ACC112 (cell line): ENCODE measurements around the gene AK5.

Experiments used
- H2AFZ ChIP-seq: fragments of 200-600 bp; sonication (generic); one replicate; pipeline ENCODE4 v1.6.0; 2017; ENCODE audit warnings: antibody characterized with exemption, low read length; ENCODE audit not compliant: unreplicated experiment
- H3K27ac ChIP-seq: fragments of 200-600 bp; sonication (generic); 2 replicates; pipeline ENCODE4 v1.5.1; 2014; ENCODE audit warnings: low read depth, mild to moderate bottlenecking, antibody characterized with exemption, low read length, moderate library complexity
- H3K27me3 ChIP-seq: fragments of 200-600 bp; sonication (generic); 2 replicates; pipeline ENCODE4 v1.6.1; 2014; ENCODE audit warnings: mild to moderate bottlenecking, antibody characterized with exemption, low read length, moderate library complexity, mixed read lengths; ENCODE audit not compliant: insufficient read depth
- H3K36me3 ChIP-seq: fragments of 200-600 bp; sonication (generic); 2 replicates; pipeline ENCODE4 v1.6.1; 2016; ENCODE audit warnings: mild to moderate bottlenecking, antibody characterized with exemption, low read length, moderate library complexity, mixed read lengths; ENCODE audit not compliant: insufficient read depth
- H3K4me1 ChIP-seq: fragments of 200-600 bp; sonication (generic); one replicate; pipeline ENCODE4 v1.6.1; 2016; ENCODE audit warnings: low read length, mixed read lengths; ENCODE audit not compliant: insufficient read depth, unreplicated experiment, control insufficient read depth
- H3K4me3 ChIP-seq: fragments of 200-600 bp; sonication (generic); 2 replicates; pipeline ENCODE4 v1.5.1; 2014; ENCODE audit warnings: mild to moderate bottlenecking, low read depth, low read length
- H3K79me2 ChIP-seq: fragments of 200-600 bp; sonication (generic); one replicate; pipeline ENCODE4 v1.6.0; 2016; ENCODE audit warnings: low read length; ENCODE audit not compliant: control insufficient read depth, unreplicated experiment, insufficient read depth

AK5 gene

GRCh38 chr1:77375990-77376389, 94.2 kb downstream of the AK5 start:
- H3K27me3 ChIP-seq: no peaks in the 10 kb centered on the region
- no peaks in the 10 kb centered on the region for H3K36me3 ChIP-seq
- H3K27ac ChIP-seq: no peak overlapping the region
- H2AFZ ChIP-seq: no peak overlapping the region
- peaks cover 15% of the 10 kb centered on the region for H3K4me1 ChIP-seq
- no peak overlapping the region for H3K4me3 ChIP-seq
- H3K79me2 ChIP-seq: no peaks in the 10 kb centered on the region

GRCh38 chr1:77378723-77379535, 97.1 kb downstream of the AK5 start:
- H3K4me1 ChIP-seq: no peaks in the 10 kb centered on the region
- no peak overlapping the region for H2AFZ ChIP-seq
- H3K36me3 ChIP-seq: no peaks in the 10 kb centered on the region
- H3K4me3 ChIP-seq: no peak overlapping the region
- no peaks in the 10 kb centered on the region for H3K79me2 ChIP-seq
- H3K27me3 ChIP-seq: no peaks in the 10 kb centered on the region
- H3K27ac ChIP-seq: no peak overlapping the region

- no peaks in the 10 kb centered on the region for H3K4me1 ChIP-seq
- H3K27ac ChIP-seq: no peak overlapping the region
- H3K79me2 ChIP-seq: no peaks in the 10 kb centered on the region
- H3K36me3 ChIP-seq: no peaks in the 10 kb centered on the region
- H3K27me3 ChIP-seq: no peaks in the 10 kb centered on the region
- no peak overlapping the region for H2AFZ ChIP-seq
- H3K4me3 ChIP-seq: no peak overlapping the region
Measured at GRCh38 chr1:77382366-77382765, 100.5 kb downstream of the AK5 start.

GRCh38 chr1:77383236-77383635, 101.4 kb downstream of the AK5 start:
- Histone ChIP-seq H3K36me3 (no peaks in the 10 kb centered on the region), H3K4me1 (no peaks in the 10 kb centered on the region), H3K27me3 (no peaks in the 10 kb centered on the region), H3K4me3 (no peak overlapping the region), H3K79me2 (no peaks in the 10 kb centered on the region), H2AFZ (no peak overlapping the region), H3K27ac (no peak overlapping the region)

- Histone ChIP-seq H3K27ac (no peak overlapping the region), H3K79me2 (no peaks in the 10 kb centered on the region), H2AFZ (no peak overlapping the region), H3K4me3 (no peak overlapping the region), H3K36me3 (no peaks in the 10 kb centered on the region), H3K27me3 (no peaks in the 10 kb centered on the region), H3K4me1 (no peaks in the 10 kb centered on the region)
Measured at GRCh38 chr1:77385551-77385950, 103.7 kb downstream of the AK5 start.

GRCh38 chr1:77386276-77386675, 104.5 kb downstream of the AK5 start:
- H3K27ac ChIP-seq: no peak overlapping the region
- no peaks in the 10 kb centered on the region for H3K4me1 ChIP-seq
- H3K4me3 ChIP-seq: no peak overlapping the region
- no peaks in the 10 kb centered on the region for H3K36me3 ChIP-seq
- no peak overlapping the region for H2AFZ ChIP-seq
- no peaks in the 10 kb centered on the region for H3K79me2 ChIP-seq
- H3K27me3 ChIP-seq: no peaks in the 10 kb centered on the region

- Histone ChIP-seq H2AFZ (no peak overlapping the region), H3K4me3 (no peak overlapping the region), H3K27me3 (no peaks in the 10 kb centered on the region), H3K36me3 (no peaks in the 10 kb centered on the region), H3K27ac (no peak overlapping the region), H3K79me2 (no peaks in the 10 kb centered on the region), H3K4me1 (no peaks in the 10 kb centered on the region)
Measured at GRCh38 chr1:77387553-77387952, 105.7 kb downstream of the AK5 start.

- no peaks in the 10 kb centered on the region for H3K36me3 ChIP-seq
- H2AFZ ChIP-seq: no peak overlapping the region
- H3K4me1 ChIP-seq: no peaks in the 10 kb centered on the region
Measured at GRCh38 chr1:77388661-77389060, 106.8 kb downstream of the AK5 start.

GRCh38 chr1:77392486-77392885, 110.7 kb downstream of the AK5 start:
- no peak overlapping the region for H3K27ac ChIP-seq
- no peak overlapping the region for H2AFZ ChIP-seq
- no peaks in the 10 kb centered on the region for H3K36me3 ChIP-seq
- no peaks in the 10 kb centered on the region for H3K27me3 ChIP-seq
- no peaks in the 10 kb centered on the region for H3K79me2 ChIP-seq
- H3K4me3 ChIP-seq: no peak overlapping the region
- H3K4me1 ChIP-seq: peaks cover 5% of the 10 kb centered on the region

More at GRCh38 chr1:77388661-77389060, 106.8 kb downstream of the AK5 start:
- Histone ChIP-seq H3K4me3 (no peak overlapping the region), H3K27ac (no peak overlapping the region), H3K79me2 (no peaks in the 10 kb centered on the region), H3K27me3 (no peaks in the 10 kb centered on the region)

- Histone ChIP-seq H3K27ac (no peak overlapping the region), H3K79me2 (no peaks in the 10 kb centered on the region), H3K4me1 (peaks cover 5% of the 10 kb centered on the region), H2AFZ (peak overlapping the region; percentile 28), H3K27me3 (no peaks in the 10 kb centered on the region), H3K36me3 (no peaks in the 10 kb centered on the region), H3K4me3 (no peak overlapping the region)
Measured at GRCh38 chr1:77394166-77394565, 112.3 kb downstream of the AK5 start.

GRCh38 chr1:77395051-77395450, 113.2 kb downstream of the AK5 start:
- Histone ChIP-seq H3K27me3 (no peaks in the 10 kb centered on the region), H2AFZ (no peak overlapping the region), H3K4me3 (no peak overlapping the region), H3K36me3 (no peaks in the 10 kb centered on the region), H3K4me1 (peaks cover 5% of the 10 kb centered on the region), H3K27ac (no peak overlapping the region), H3K79me2 (no peaks in the 10 kb centered on the region)
